Endothelial cell of umbilical vein (primary cell): ENCODE results near the gene TRIP10.

Experiments
- JUN ChIP-seq: IDR thresholded peaks from 2 replicates; pipeline ENCODE4 v1.6.1; 2011; ENCODE audit warnings: borderline replicate concordance, low read depth; ENCODE audit not compliant: insufficient read length, insufficient read depth
- MAX ChIP-seq: IDR thresholded peaks from 2 replicates; pipeline ENCODE4 v1.6.1; 2011; ENCODE audit not compliant: insufficient read depth, insufficient read length
- MYC ChIP-seq: IDR thresholded peaks from one replicate; pipeline ENCODE4 v1.6.1; 2011; ENCODE audit warnings: mild to moderate bottlenecking, low read depth, low read length
- POLR2A ChIP-seq: IDR thresholded peaks from 2 replicates; pipeline ENCODE4 v1.6.1; 2012; ENCODE audit warnings: low read depth, mild to moderate bottlenecking, control low read depth, low read length
- POLR2AphosphoS5 ChIP-seq: IDR thresholded peaks from 2 replicates; pipeline ENCODE4 v1.6.1; 2012; ENCODE audit warnings: low read depth, mild to moderate bottlenecking, control low read depth, low read length, moderate library complexity; ENCODE audit not compliant: insufficient read depth
- TF ChIP-seq, protein P1 (sequence below), 2 donors: IDR thresholded peaks; 1 replicate in 1 of 2; 2 replicates in 1 of 2; pipeline ENCODE4 v1.5.1; 2011; ENCODE audit warnings: low read length in 2 of 2, mild to moderate bottlenecking in 2 of 2, moderate library complexity in 2 of 2, control low read depth in 1 of 2, inconsistent platforms in 1 of 2, low read depth in 1 of 2; ENCODE audit not compliant: insufficient read depth in 1 of 2; ENCODE audit errors: extremely low read depth in 1 of 2

DNA sequence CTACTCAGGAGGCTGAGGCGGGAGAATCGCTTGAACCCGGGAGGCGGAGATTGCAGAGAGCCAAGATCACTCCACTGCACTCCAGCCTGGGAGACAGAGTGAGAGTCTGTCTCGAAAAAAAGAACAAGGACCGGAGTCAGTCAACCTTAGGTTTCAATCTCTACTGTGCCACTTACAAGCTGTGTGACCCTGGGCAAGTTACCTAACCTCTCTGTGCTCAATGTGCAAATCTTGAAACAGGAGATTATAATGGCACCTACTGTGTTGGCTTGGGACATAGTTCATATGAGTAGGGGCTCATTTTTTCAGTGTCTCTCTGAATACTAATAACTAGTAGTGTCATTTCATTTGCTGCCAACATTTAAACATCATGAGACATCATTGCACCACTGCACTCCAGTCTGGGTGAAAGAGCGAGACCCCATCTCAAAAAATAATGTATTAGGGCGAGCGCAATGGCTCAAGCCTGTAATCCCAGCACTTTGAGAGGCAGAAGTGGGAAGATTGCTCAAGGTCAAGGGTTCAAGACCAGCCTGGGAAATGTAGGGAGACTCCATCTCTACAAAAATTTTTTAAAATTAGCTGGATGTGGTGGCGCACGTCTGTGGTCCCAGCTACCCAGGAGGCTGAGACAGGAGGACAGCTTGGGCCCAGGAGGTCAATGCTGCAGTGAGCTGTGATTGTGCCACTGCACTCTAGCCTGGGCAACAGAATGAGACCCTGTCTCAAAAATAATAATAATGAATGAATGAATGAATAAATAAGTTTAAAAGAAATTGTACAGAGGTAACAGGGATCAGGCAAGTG is 24.5 kb upstream of the TRIP10 start:
- TF ChIP-seq, protein P1, sequence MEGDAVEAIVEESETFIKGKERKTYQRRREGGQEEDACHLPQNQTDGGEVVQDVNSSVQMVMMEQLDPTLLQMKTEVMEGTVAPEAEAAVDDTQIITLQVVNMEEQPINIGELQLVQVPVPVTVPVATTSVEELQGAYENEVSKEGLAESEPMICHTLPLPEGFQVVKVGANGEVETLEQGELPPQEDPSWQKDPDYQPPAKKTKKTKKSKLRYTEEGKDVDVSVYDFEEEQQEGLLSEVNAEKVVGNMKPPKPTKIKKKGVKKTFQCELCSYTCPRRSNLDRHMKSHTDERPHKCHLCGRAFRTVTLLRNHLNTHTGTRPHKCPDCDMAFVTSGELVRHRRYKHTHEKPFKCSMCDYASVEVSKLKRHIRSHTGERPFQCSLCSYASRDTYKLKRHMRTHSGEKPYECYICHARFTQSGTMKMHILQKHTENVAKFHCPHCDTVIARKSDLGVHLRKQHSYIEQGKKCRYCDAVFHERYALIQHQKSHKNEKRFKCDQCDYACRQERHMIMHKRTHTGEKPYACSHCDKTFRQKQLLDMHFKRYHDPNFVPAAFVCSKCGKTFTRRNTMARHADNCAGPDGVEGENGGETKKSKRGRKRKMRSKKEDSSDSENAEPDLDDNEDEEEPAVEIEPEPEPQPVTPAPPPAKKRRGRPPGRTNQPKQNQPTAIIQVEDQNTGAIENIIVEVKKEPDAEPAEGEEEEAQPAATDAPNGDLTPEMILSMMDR (IDR thresholded peaks at IDR 0.05; ENCODE audit: extremely low read depth in 1 of 2, insufficient read depth in 1 of 2, low read depth in 1 of 2, low read length in 2 of 2): no peak
- TF ChIP-seq POLR2A (no peak), MAX (no peak), POLR2AphosphoS5 (no peak), JUN (no peak), MYC (no peak)
